ENCODE data around the gene PACSIN2.

PACSIN2 gene

GRCh38 chr22:42878561-42879305 lies 136.2 kb downstream of the PACSIN2 start:
- no peak for DNase-seq

- DNase-seq, result no peak
Measured at GRCh38 chr22:42877597-42878340, 137.2 kb downstream of the PACSIN2 start.

- DNase-seq, result no peak
Measured at GRCh38 chr22:42877158-42877557, 137.8 kb downstream of the PACSIN2 start.

- DNase-seq, result no peak
Measured at GRCh38 chr22:42876041-42876440, 138.9 kb downstream of the PACSIN2 start.

GRCh38 chr22:42874010-42874409 lies 140.9 kb downstream of the PACSIN2 start:
- DNase-seq, result no peak

DNA sequence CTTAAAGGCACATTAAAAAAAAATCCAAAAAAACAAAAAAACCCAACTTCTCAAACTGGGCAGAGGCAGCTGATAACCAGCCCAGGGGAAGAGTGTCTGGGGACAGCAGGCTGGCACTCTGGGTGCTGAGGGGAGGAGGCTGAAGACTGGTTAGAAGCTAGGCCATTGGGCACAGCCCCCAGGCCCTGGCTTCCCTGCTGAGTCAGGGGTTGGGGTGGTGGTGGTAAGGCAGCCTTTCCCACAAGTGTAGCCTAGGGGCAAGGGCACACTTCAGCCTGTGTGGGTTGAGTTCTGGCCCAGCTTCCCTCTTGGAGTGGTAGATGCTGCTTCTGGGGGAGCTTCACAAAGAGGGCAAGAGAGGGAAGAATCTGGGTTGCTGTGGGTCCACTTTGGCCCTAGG lies 141.6 kb downstream of the PACSIN2 start:
- DNase-seq, result no peak

GRCh38 chr22:42872821-42873220 lies 142.1 kb downstream of the PACSIN2 start:
- DNase-seq, result no peak

DNA sequence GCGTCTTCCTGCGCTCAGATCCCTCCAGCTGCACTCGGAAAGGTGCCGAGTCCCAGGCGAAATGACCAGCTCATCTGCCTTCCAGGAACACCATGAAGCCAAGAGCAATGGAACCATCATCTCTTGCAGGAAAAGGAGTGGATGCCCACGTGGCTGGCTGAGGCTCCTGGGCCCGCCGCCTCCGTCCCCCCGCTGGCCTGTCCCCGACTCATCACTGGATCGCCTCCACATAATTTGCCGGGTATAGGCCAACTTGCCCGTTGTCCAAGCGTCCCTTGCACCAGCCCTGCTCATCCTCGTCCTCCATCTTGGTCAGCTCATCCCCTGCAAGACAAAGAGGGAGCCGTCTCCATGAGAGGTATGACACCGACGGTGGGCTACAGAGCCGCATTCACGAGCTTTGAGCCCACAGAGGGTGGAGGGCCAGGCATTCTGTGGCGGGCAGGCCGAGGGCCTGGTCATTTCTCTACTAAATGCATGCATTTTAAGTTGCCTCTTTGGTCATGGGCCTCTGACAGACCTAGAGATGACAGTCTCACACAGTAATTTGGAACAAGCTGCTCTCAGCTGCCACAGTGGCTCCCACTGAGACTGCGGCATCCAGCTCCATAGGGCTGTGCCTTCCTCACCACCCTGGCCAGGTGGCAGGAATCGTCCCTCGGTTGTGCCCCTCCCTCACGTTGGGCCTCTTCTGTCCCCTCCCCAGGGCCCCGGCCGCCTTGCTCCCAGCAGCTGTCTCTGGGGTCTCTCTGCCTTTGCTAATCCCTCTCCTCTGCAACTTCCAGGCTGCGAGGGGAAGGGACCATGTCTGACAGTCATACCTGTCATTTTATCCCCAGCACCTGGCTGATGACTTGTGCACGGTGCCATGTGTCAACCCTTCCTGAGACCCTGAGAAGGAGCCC lies 143.6 kb downstream of the PACSIN2 start:
- no peak for DNase-seq

- DNase-seq, result no peak
Measured at GRCh38 chr22:42869888-42870480, 145.0 kb downstream of the PACSIN2 start.

- DNase-seq, result no peak
Measured at GRCh38 chr22:42869463-42869862, 145.5 kb downstream of the PACSIN2 start.

GRCh38 chr22:42868751-42869251 lies 146.1 kb downstream of the PACSIN2 start:
- no peak for DNase-seq

DNA sequence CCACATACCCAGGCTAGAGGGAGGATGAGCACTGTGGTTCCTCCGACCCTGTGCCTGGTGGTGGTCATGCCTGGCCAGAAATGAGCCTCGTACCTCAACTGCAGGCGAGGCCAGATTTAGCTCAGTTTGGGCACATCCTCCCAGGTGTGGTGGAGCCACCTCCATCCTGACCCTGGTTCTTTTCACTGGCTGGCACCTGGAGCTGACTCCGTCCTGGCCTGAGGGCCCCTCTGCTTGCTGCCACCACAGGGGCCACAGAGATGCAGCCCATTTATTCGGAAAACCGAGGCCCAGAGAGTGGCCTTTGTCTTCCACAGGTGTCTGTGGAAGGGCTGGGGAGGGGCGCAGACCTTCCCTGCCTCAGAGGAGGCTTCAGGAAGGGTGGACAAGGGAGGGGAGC lies 148.8 kb downstream of the PACSIN2 start:
- no peak for DNase-seq

GRCh38 chr22:42865536-42865935 lies 149.4 kb downstream of the PACSIN2 start:
- DNase-seq, result no peak

DNA sequence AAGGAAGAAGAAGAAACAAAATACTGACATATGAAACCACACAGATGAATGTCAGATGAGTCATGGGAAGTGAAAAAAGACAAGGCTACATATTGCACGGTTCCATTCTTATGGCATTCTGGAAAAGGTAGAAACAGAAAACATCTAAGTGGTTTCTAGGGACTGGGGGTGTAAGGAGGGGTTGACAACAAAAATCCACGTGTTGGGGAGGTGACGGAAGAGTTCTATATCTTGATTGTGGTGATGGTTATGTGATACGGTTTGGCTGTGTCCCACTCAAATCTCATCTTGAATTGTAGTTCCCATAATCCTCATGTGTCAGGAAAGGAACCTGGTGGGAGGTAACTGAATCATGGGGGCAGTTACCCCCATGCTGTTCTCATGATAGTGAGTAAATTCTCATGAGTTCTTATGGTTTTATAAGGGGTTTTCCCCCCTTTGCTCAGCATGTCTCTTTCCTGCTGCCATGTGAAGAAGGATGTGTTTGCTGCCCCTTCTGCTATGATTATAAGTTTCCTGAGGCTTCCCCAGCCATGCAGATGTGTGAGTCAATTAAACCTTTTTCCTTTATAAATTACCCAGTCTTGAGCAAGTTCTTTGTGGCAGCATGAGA lies 151.5 kb downstream of the PACSIN2 start:
- DNase-seq, result no peak

DNA sequence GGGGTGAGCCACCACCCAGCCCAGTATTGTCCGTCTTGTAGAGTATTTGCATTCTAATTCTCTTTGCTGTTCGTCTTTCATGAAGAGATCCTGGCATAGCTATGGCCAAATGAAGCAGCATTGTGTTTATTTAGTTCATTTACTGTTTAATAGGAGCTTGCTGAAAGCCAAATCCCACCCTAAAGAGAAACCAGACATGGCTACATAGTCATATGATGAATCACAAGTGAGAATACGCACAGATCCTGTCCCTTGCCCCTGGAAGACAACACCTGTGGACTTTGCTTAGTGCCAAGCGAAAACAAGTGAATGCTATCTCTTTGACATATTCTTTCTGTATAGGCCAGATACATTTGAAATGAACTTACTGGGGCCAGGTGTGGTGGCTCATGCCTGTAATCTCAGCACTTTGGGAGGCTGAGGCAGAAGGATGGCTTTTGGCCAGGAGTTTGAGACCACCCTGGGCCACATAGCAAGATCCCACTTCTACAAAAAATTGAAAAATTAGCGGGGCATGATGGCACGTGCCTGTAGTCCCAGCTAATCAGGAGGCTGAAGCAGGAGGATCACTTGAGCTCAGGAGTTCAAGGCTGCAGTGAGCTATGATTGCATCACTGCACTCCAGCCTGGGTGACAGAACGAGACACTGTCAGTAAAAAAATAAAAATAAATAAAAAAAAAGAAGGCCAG lies 152.8 kb downstream of the PACSIN2 start:
- DNase-seq, result no peak

GRCh38 chr22:42860968-42861367 lies 154.0 kb downstream of the PACSIN2 start:
- no peak for DNase-seq

DNA sequence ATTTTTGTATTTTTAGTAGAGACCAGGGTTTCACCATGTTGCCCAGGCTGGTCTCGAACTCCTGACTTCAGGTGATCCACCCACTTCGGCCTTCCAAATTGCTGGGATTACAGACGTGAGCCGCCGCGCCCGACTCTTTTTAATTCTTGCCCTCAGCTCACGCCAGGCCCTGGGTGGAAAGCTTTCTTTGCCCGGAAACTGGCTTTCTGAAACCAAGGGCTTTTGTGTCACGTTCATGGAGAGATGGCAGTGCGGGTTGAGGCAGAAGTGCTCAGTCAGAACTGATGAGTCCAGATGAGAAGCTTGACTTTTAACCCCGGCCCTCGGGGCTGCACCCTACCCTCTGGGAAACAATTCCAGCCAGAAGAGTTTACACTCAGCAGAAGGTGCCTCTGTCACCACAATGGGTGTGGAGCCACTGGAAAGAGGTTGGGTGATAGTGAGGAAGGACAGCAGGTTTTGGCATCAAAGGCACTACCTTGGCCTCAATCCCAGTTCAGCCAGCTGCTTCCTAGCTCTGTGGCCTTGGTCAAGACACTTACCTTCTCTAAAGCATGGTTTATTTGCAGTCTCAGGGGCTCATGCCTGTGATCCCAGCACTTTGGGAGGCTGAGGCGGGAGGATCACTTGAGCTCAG lies 157.0 kb downstream of the PACSIN2 start:
- DNase-seq, result no peak

GRCh38 chr22:42856865-42857704 lies 157.9 kb downstream of the PACSIN2 start, which contains the start of gene ARFGAP3:
TSS of gene ARFGAP3 (minus strand) at chr22:42857273. CDS start at chr22:42857182, 91 bp downstream.
- DNase-seq, result peak; percentile 91

- peak; percentile 60 for DNase-seq
Measured at GRCh38 chr22:42856179-42856864, 158.6 kb downstream of the PACSIN2 start.

Measured in T-helper 9 cell (primary cell).